IMR-90 (cell line): Measurements from ENCODE around the gene ANKLE1. TPM values are rescaled to one million over a fixed set of nuclear protein-coding genes. Genes with fewer than 3 reads are reported as not detected.

Source experiments
- ATAC-seq: fragments of 200-7000 bp; cut with Tn5 transposase; 2 replicates; pipeline ENCODE4 v1.9.1; 2020; ENCODE audit warnings: low read depth, mild to moderate bottlenecking, moderate library complexity
- BruUV-seq: library from RNA; stranded (reverse); fragments of 400-500 nt; replicated peaks from 2 replicates; lab custom pipeline; 2021; lab: Mats Ljungman, UMichigan
- CTCF ChIA-PET: fragments of 300-600 bp; formaldehyde crosslinking; extraction: SDS; loops from one replicate; lab custom pipeline; 2021; ENCODE audit warnings: antibody characterized with exemption; lab: Yijun Ruan, JAX
- POLR2A ChIA-PET: fragments of 300-600 bp; sonication (Branson Sonifier 250); formaldehyde crosslinking; loops from one replicate; lab custom pipeline; 2022; ENCODE audit warnings: antibody characterized with exemption; ENCODE audit not compliant: unreplicated experiment; lab: Charles Lee
- DNase-seq: peaks from one replicate; pipeline ENCODE4 v3.0.0; 2013
- H2AFZ ChIP-seq: replicated peaks from 2 replicates; pipeline ENCODE3; 2013; ENCODE audit warnings: low read length, mild to moderate bottlenecking; ENCODE audit not compliant: poor library complexity
- H2AK5ac ChIP-seq: 2 replicates; pipeline ENCODE4 v1.6.1; 2013; ENCODE audit warnings: low read depth, low read length, inconsistent platforms
- H2AK9ac ChIP-seq: replicated peaks from 2 replicates; pipeline ENCODE3; 2013; ENCODE audit warnings: mild to moderate bottlenecking, low read depth, low read length, moderate library complexity; ENCODE audit not compliant: poor library complexity
- H2BK120ac ChIP-seq: 2 replicates; pipeline ENCODE4 v1.6.1; 2013; ENCODE audit warnings: low read depth, low read length, inconsistent platforms
- H2BK15ac ChIP-seq: 3 replicates; pipeline ENCODE4 v1.6.1; 2013; ENCODE audit warnings: low read depth, low read length, inconsistent platforms
- H2BK20ac ChIP-seq: 2 replicates; pipeline ENCODE4 v1.6.1; 2013; ENCODE audit warnings: low read depth, mild to moderate bottlenecking, inconsistent platforms, low read length, moderate library complexity
- H2BK5ac ChIP-seq: 2 replicates; pipeline ENCODE4 v1.6.1; 2013; ENCODE audit warnings: mild to moderate bottlenecking, low read depth, low read length, inconsistent platforms; ENCODE audit not compliant: poor library complexity, severe bottlenecking
- H3K14ac ChIP-seq: replicated peaks from 2 replicates; pipeline ENCODE4 v1.6.1; 2013; ENCODE audit warnings: low read depth, low read length, inconsistent platforms
- H3K18ac ChIP-seq: 2 replicates; pipeline ENCODE4 v1.6.1; 2013; ENCODE audit warnings: low read depth, low read length, control low read depth
- H3K23ac ChIP-seq: 2 replicates; pipeline ENCODE4 v1.6.1; 2013; ENCODE audit warnings: low read depth, low read length, inconsistent platforms
- H3K27ac ChIP-seq: 2 replicates; pipeline ENCODE4 v1.5.1; 2013; ENCODE audit warnings: mild to moderate bottlenecking, control low read depth, low read length; ENCODE audit not compliant: insufficient read depth
- H3K27me3 ChIP-seq: 2 replicates; pipeline ENCODE4 v1.6.1; 2013; ENCODE audit warnings: low read length; ENCODE audit not compliant: control insufficient read depth, insufficient read depth
- H3K36me3 ChIP-seq: 2 replicates; pipeline ENCODE4 v1.6.1; 2013; ENCODE audit warnings: low read length, mixed read lengths; ENCODE audit not compliant: control insufficient read depth, insufficient read depth
- H3K4ac ChIP-seq: 2 replicates; pipeline ENCODE4 v1.6.1; 2013; ENCODE audit warnings: low read depth, low read length, inconsistent platforms
- H3K4me1 ChIP-seq: 2 replicates; pipeline ENCODE4 v1.6.1; 2013; ENCODE audit warnings: low read length, mixed read lengths; ENCODE audit not compliant: control insufficient read depth, insufficient read depth
- H3K4me2 ChIP-seq: 2 replicates; pipeline ENCODE4 v1.6.1; 2013; ENCODE audit warnings: low read depth, mild to moderate bottlenecking, control low read depth, low read length, moderate library complexity
- H3K4me3 ChIP-seq: 2 replicates; pipeline ENCODE4 v1.5.1; 2013; ENCODE audit warnings: low read depth, mild to moderate bottlenecking, control low read depth, low read length, moderate library complexity; ENCODE audit not compliant: insufficient read depth
- H3K56ac ChIP-seq: 2 replicates; pipeline ENCODE4 v1.6.1; 2013; ENCODE audit warnings: low read length, inconsistent platforms; ENCODE audit not compliant: insufficient read depth; ENCODE audit errors: extremely low read depth
- H3K79me1 ChIP-seq, 2 experiments: 2 replicates each; pipeline ENCODE4 v1.6.1; 2013; ENCODE audit warnings: low read length in 2 of 2, inconsistent platforms in 1 of 2, low read depth in 1 of 2
- H3K9ac ChIP-seq: 2 replicates; pipeline ENCODE4 v1.6.1; 2013; ENCODE audit warnings: low read depth, low read length, control low read depth
- H3K9me1 ChIP-seq: 2 replicates; pipeline ENCODE4 v1.6.1; 2013; ENCODE audit warnings: low read length, inconsistent platforms; ENCODE audit not compliant: insufficient read depth
- H3K9me3 ChIP-seq: 2 replicates; pipeline ENCODE4 v1.6.1; 2013; ENCODE audit warnings: low read length; ENCODE audit not compliant: control insufficient read depth, insufficient read depth
- H4K20me1 ChIP-seq: 2 replicates; pipeline ENCODE4 v1.6.1; 2013; ENCODE audit warnings: low read length, inconsistent platforms; ENCODE audit not compliant: insufficient read depth
- H4K5ac ChIP-seq: 2 replicates; pipeline ENCODE4 v1.6.1; 2013; ENCODE audit warnings: mild to moderate bottlenecking, low read depth, low read length, control low read depth
- H4K8ac ChIP-seq, 2 experiments: 2 replicates each; pipeline ENCODE4 v1.6.1; 2013; ENCODE audit warnings: low read depth in 2 of 2, low read length in 2 of 2, control low read depth in 1 of 2, inconsistent platforms in 1 of 2
- H4K91ac ChIP-seq: 2 replicates; pipeline ENCODE4 v1.6.1; 2013; ENCODE audit warnings: low read depth, low read length, inconsistent platforms; ENCODE audit not compliant: insufficient read depth
- BHLHE40 ChIP-seq: fragments of 150-350 bp; IDR thresholded peaks from 2 replicates; pipeline ENCODE4 v1.6.1; 2016; ENCODE audit warnings: mild to moderate bottlenecking, low read depth, low read length
- CEBPB ChIP-seq: IDR thresholded peaks from 2 replicates; pipeline ENCODE4 v1.6.1; 2012; ENCODE audit warnings: low read depth, low read length, improper control_type of control experiment
- FOS ChIP-seq: fragments of 150-350 bp; IDR thresholded peaks from 2 replicates; pipeline ENCODE4 v1.6.1; 2016; ENCODE audit warnings: low read depth, low read length
- MAZ ChIP-seq: IDR thresholded peaks from 2 replicates; pipeline ENCODE4 v1.6.1; 2012; ENCODE audit warnings: low read depth, mild to moderate bottlenecking, low read length, improper control_type of control experiment, moderate library complexity, borderline replicate concordance
- MXI1 ChIP-seq: IDR thresholded peaks from 2 replicates; pipeline ENCODE4 v1.6.1; 2012; ENCODE audit warnings: low read depth, mild to moderate bottlenecking, low read length, moderate library complexity, borderline replicate concordance
- POLR2A ChIP-seq: IDR thresholded peaks from 2 replicates; pipeline ENCODE4 v1.6.1; 2012; ENCODE audit warnings: mild to moderate bottlenecking, low read depth, low read length
- RAD21 ChIP-seq: IDR thresholded peaks from 2 replicates; pipeline ENCODE4 v1.6.1; 2012; ENCODE audit warnings: low read length, improper control_type of control experiment
- RCOR1 ChIP-seq: IDR thresholded peaks from 2 replicates; pipeline ENCODE4 v1.6.1; 2012; ENCODE audit warnings: mild to moderate bottlenecking, low read length, improper control_type of control experiment; ENCODE audit not compliant: insufficient replicate concordance
- RFX5 ChIP-seq: IDR thresholded peaks from 2 replicates; pipeline ENCODE4 v1.8.0; 2012; ENCODE audit warnings: low read depth, mild to moderate bottlenecking, low read length, moderate library complexity
- SMC3 ChIP-seq: fragments of 150-350 bp; IDR thresholded peaks from 2 replicates; pipeline ENCODE4 v1.6.1; 2016; ENCODE audit warnings: low read depth, mild to moderate bottlenecking, antibody characterized with exemption, low read length, moderate library complexity
- WGBS, 2 experiments: methylation state at CpG; one replicate each; pipeline versions ENCODE4 v1.1.5 to v1.1.7; 2013; ENCODE audit warnings: missing lambda C conversion rate in 2 of 2; ENCODE audit not compliant: insufficient read length in 1 of 2; ENCODE audit errors: extremely low coverage in 2 of 2; 5-methylcytosine and 5-hydroxymethylcytosine counted together
- dilution Hi-C: fragments of 300-500 bp; cut with HindIII; formaldehyde crosslinking; loops from one replicate; pipeline ENCODE4 v1.14.3; 2018; ENCODE audit warnings: low sequenced_read_pairs; ENCODE audit not compliant: unreplicated experiment
- in situ Hi-C: fragments of 300-500 bp; cut with MboI; formaldehyde crosslinking; loops from 3 replicates; pipeline ENCODE4 v1.14.3; 2019; ENCODE audit warnings: low sequenced_read_pairs, inconsistent platforms, mixed read lengths
- intact Hi-C: fragments of 100-400 bp; cut with micrococcal nuclease; formaldehyde crosslinking; loops from 2 replicates; pipeline ENCODE4 v1.10.0; 2022
- polyA plus RNA-seq, 3 experiments: library from polyadenylated mRNA; depleted of rRNA; stranded (reverse); fragments of >200 nt; gene quantifications; 2 replicates each; pipeline ENCODE4 v1.2.3, GENCODE V29; 2012; ENCODE audit warnings: low replicate concordance in 1 of 3
- total RNA-seq: library from RNA; depleted of rRNA; stranded (reverse); fragments of >200 nt; gene quantifications from 2 replicates; pipeline ENCODE4 v1.2.3, GENCODE V29; 2012
- TF ChIP-seq, protein P1 (sequence below): fragments of 150-350 bp; IDR thresholded peaks from 2 replicates; pipeline ENCODE4 v1.6.1; 2016; ENCODE audit warnings: low read depth, mild to moderate bottlenecking, low read length, moderate library complexity, borderline replicate concordance
- TF ChIP-seq, protein P2 (sequence below): conservative IDR thresholded peaks from 2 replicates; pipeline ENCODE4 v1.5.1; 2012; ENCODE audit warnings: mild to moderate bottlenecking, low read depth, low read length, improper control_type of control experiment

The ANKLE1 gene
- total and polyA plus RNA-seq, 2 of the 4 experiments (the other 2 are of a cell fraction) = under 0.01 to 0.87 TPM

DNA sequence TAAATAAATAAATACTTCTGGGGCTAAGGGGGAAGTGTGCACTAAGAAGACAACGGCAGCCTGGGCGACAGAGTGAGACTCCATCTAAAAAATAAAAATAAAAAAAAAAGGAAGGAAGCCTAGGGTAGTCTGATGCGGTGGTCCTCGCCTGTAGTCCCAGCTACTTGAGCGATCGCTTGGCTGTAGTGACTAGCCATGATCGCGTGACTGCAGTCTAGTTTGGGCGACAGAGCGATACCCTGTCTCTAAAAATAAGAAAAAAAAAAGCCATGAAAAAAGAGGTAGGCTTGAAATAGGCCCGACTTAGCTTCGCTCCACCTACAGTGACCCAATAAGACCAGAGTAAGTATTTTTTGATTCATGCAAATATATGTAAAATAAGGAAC lies 15.1 kb upstream of the ANKLE1 start:
- dilution Hi-C loops (no loop called here), in situ Hi-C loops (no loop called here), intact Hi-C loops (no loop called here)
- Histone ChIP-seq H2AK9ac (no peak overlapping the region), H2BK120ac (no peak overlapping the region), H3K4me3 (no peak overlapping the region), H3K4ac (no peak overlapping the region), H2AK5ac (no peak overlapping the region), H2BK5ac (no peak overlapping the region), H2BK15ac (no peak overlapping the region), H3K9ac (no peak overlapping the region), H3K27me3 (no peaks in the 10 kb centered on the region), H3K79me1 (peaks cover 0 to 22% of the 10 kb centered on the region in 2 experiments; a peak in 2 of 4 replicates), H3K9me3 (no peaks in the 10 kb centered on the region), H3K4me2 (no peak overlapping the region), H3K18ac (no peak overlapping the region), H4K8ac (peak overlapping the region; percentile 68 to 81; a peak in 3 of 4 replicates), H4K5ac (peak overlapping the region; percentile 11; the same call in 1 of the 2 replicates), H3K27ac (no peak overlapping the region), H3K4me1 (no peaks in the 10 kb centered on the region; the same call in 1 of the 2 replicates), H4K20me1 (no peaks in the 10 kb centered on the region), H3K9me1 (no peaks in the 10 kb centered on the region), H2BK20ac (no peak overlapping the region), H3K23ac (no peak overlapping the region), H3K36me3 (peaks cover 9% of the 10 kb centered on the region; the same call in 1 of the 2 replicates), H2AFZ (peak overlapping the region; percentile 36), H3K56ac (no peak overlapping the region), H4K91ac (no peak overlapping the region), H3K14ac (no peak overlapping the region)
- DNase-seq (no peak), ATAC-seq (no peak)
- ChIA-PET POLR2A (interaction anchor here (0.7 kb wide), 1 partner anchor 51 kb away, joined by 4 read pairs; the partner anchor contains the start of gene USE1), CTCF (interaction anchor here (0.5 kb wide), 1 partner anchor 13 kb away, joined by 3 read pairs; no protein-coding TSS in a partner anchor)
- BruUV-seq = no TSS peak
- WGBS, 2 experiments = no CpG with 5 or more reads among the region's 12 CpGs
- no peak for TF ChIP-seq RCOR1
- TF ChIP-seq BHLHE40 = no peak
- no peak for TF ChIP-seq RAD21
- no peak for TF ChIP-seq CEBPB
- no peak for TF ChIP-seq FOS
- TF ChIP-seq MAZ = no peak
- TF ChIP-seq, protein P1, sequence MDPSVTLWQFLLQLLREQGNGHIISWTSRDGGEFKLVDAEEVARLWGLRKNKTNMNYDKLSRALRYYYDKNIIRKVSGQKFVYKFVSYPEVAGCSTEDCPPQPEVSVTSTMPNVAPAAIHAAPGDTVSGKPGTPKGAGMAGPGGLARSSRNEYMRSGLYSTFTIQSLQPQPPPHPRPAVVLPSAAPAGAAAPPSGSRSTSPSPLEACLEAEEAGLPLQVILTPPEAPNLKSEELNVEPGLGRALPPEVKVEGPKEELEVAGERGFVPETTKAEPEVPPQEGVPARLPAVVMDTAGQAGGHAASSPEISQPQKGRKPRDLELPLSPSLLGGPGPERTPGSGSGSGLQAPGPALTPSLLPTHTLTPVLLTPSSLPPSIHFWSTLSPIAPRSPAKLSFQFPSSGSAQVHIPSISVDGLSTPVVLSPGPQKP = no peak
- TF ChIP-seq, protein P2, sequence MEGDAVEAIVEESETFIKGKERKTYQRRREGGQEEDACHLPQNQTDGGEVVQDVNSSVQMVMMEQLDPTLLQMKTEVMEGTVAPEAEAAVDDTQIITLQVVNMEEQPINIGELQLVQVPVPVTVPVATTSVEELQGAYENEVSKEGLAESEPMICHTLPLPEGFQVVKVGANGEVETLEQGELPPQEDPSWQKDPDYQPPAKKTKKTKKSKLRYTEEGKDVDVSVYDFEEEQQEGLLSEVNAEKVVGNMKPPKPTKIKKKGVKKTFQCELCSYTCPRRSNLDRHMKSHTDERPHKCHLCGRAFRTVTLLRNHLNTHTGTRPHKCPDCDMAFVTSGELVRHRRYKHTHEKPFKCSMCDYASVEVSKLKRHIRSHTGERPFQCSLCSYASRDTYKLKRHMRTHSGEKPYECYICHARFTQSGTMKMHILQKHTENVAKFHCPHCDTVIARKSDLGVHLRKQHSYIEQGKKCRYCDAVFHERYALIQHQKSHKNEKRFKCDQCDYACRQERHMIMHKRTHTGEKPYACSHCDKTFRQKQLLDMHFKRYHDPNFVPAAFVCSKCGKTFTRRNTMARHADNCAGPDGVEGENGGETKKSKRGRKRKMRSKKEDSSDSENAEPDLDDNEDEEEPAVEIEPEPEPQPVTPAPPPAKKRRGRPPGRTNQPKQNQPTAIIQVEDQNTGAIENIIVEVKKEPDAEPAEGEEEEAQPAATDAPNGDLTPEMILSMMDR = no peak
- no peak for TF ChIP-seq SMC3
- TF ChIP-seq RFX5 = no peak
- no peak for TF ChIP-seq MXI1
- no peak for TF ChIP-seq POLR2A
